ENCODE data around the gene PPM1L.
"Not testable (repeated sequence)": the region's sequence is repeated elsewhere in the genome, so short reads cannot be mapped to it uniquely, and the experiment has no call there.

PPM1L gene

DNA sequence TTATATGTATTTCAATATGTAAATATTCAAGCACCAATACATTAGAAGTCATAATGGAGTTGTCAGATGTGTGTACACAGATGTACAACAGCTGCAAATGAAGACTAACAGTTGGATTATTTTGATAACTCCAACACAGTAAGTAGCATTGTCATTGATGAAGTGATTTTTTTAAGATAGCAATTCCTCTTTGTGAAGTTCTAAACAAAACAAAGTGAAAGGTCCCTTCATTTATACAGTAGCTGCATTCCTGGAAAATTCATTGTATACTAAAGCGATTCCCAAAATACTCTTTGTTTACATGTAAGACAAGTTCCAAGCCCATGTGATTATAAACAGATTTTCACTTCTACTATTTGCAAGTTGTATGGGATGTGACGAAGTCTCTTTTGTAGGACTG is 234.4 kb downstream of the PPM1L start:
- H3K4me1 ChIP-seq (ENCODE audit: insufficient read depth, low read length): no peaks in the 10 kb centered on the region
- no peaks in the 10 kb centered on the region for H3K9me3 ChIP-seq (ENCODE audit: insufficient read depth, low read depth, low read length)
- H3K27me3 ChIP-seq (ENCODE audit: insufficient read depth, low read length): no peaks in the 10 kb centered on the region
- WGBS: 92% methylated on average over 2 of the region's 2 CpGs
- H3K9ac ChIP-seq (ENCODE audit: low read depth, low read length): no peak overlapping the region
- no peak overlapping the region for H3K4me3 ChIP-seq (ENCODE audit: low read length)
- no peak overlapping the region for H3K27ac ChIP-seq (ENCODE audit: low read depth, low read length)
- H3K36me3 ChIP-seq (ENCODE audit: insufficient read depth, low read length): no peaks in the 10 kb centered on the region

DNA sequence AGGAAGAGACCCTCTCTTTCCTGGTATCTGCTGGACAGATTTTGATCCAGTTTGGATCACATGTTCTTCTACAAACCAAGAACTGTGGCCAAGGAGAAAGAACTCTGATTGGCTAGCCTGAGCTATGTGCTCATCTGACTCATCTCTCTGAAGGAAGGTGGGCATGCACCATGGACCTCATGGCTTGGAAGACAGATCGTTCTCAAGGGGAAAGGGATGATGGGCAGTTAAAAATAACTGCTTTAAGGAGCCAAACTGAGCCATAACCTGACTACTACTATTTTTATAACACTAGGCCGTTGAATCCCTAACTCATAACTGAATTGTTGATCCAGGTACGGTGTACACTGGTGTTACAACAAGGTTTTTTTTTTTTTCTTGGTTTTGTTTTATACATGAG is 236.7 kb downstream of the PPM1L start:
- Histone ChIP-seq H3K4me3 (ENCODE audit: low read length) (no peak overlapping the region), H3K4me1 (ENCODE audit: insufficient read depth, low read length) (no peaks in the 10 kb centered on the region)
- 96% methylated on average over 3 of the region's 3 CpGs for WGBS

DNA sequence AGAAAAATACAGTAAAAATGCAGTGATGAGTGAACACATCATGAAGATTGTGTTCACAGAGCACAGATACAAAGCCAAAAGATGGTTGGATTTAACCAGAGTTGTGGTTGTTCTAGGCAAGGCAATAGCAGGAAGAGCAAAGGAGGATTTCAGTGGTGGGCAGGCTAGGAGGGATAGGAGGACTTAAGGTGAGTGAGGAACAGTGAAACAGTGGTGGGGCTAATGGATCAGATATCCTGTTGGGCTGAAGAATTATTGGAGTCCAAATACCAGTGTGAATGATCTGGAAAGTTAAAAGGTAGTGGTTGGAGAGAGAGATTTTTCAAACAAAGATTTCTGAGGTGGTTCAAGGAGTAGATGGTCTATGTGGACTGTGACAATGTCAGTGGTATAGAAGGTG is 240.8 kb downstream of the PPM1L start:
- no peaks in the 10 kb centered on the region for H3K9me3 ChIP-seq (ENCODE audit: insufficient read depth, low read depth, low read length)
- no peaks in the 10 kb centered on the region for H3K27me3 ChIP-seq (ENCODE audit: insufficient read depth, low read length)
- no peak overlapping the region for H3K27ac ChIP-seq (ENCODE audit: low read depth, low read length)
- no peaks in the 10 kb centered on the region; the same call in 1 of the 2 replicates for H3K4me1 ChIP-seq (ENCODE audit: insufficient read depth, low read length)
- H3K4me3 ChIP-seq (ENCODE audit: low read length): no peak overlapping the region
- no peaks in the 10 kb centered on the region for H3K36me3 ChIP-seq (ENCODE audit: insufficient read depth, low read length)
- no peak overlapping the region for H3K9ac ChIP-seq (ENCODE audit: low read depth, low read length)

More for the DNA sequence above, 236.7 kb downstream of the PPM1L start:
- H3K27ac ChIP-seq (ENCODE audit: low read depth, low read length): no peak overlapping the region
- H3K9me3 ChIP-seq (ENCODE audit: insufficient read depth, low read depth, low read length): no peaks in the 10 kb centered on the region
- H3K9ac ChIP-seq (ENCODE audit: low read depth, low read length): no peak overlapping the region
- no peaks in the 10 kb centered on the region for H3K36me3 ChIP-seq (ENCODE audit: insufficient read depth, low read length)
- no peaks in the 10 kb centered on the region for H3K27me3 ChIP-seq (ENCODE audit: insufficient read depth, low read length)

DNA sequence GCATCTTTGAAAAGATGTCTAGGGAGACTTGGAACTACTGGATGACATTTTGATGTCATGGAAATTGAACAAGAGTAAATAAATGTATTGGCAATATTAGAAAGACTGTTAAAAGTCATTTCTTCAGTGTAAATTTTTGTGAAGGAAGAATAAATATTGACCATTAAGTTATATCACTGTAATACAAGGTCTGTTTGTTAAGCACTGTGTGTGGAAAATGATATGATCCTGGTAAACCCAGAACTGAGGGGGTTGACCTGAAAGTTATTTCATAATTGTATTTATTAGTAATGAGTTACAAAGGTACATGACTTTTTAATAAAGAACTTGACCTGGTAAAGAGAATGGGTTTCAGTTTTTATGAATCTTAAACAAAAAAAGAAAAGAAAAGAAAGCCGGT is 242.6 kb downstream of the PPM1L start:
- no peaks in the 10 kb centered on the region for H3K27me3 ChIP-seq (ENCODE audit: insufficient read depth, low read length)
- H3K9ac ChIP-seq (ENCODE audit: low read depth, low read length): no peak overlapping the region
- H3K9me3 ChIP-seq (ENCODE audit: insufficient read depth, low read depth, low read length): no peaks in the 10 kb centered on the region
- no peaks in the 10 kb centered on the region for H3K36me3 ChIP-seq (ENCODE audit: insufficient read depth, low read length)
- no peak overlapping the region for H3K27ac ChIP-seq (ENCODE audit: low read depth, low read length)
- 87% methylated on average over 1 of the region's 1 CpG for WGBS
- no peaks in the 10 kb centered on the region; the same call in 1 of the 2 replicates for H3K4me1 ChIP-seq (ENCODE audit: insufficient read depth, low read length)
- H3K4me3 ChIP-seq (ENCODE audit: low read length): no peak overlapping the region

DNA sequence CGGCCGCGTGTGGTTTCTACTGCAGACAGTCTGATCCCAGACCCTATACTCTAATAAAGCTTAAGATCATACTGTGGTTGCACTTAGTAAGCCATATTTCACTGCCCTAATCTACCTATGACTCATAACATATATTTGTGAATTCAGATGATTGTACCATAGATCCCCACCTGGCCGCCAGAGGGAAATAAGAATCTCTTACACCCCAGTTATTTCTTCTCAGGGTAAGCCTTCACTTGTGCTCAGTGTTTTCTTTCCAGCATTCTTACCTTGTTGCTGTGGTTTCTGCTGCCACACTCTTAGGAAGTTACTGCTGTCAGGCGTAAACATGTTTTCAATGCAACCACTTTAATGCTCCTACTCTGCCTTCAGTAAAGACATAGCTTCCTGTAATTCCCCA is 243.2 kb downstream of the PPM1L start:
- no peaks in the 10 kb centered on the region for H3K36me3 ChIP-seq (ENCODE audit: insufficient read depth, low read length)
- H3K9ac ChIP-seq (ENCODE audit: low read depth, low read length): no peak overlapping the region
- no peak overlapping the region for H3K4me3 ChIP-seq (ENCODE audit: low read length)
- H3K9me3 ChIP-seq (ENCODE audit: insufficient read depth, low read depth, low read length): no peaks in the 10 kb centered on the region
- no peak overlapping the region for H3K27ac ChIP-seq (ENCODE audit: low read depth, low read length)
- H3K4me1 ChIP-seq (ENCODE audit: insufficient read depth, low read length): no peaks in the 10 kb centered on the region; the same call in 1 of the 2 replicates
- H3K27me3 ChIP-seq (ENCODE audit: insufficient read depth, low read length): no peaks in the 10 kb centered on the region
- 93% methylated on average over 5 of the region's 5 CpGs for WGBS

DNA sequence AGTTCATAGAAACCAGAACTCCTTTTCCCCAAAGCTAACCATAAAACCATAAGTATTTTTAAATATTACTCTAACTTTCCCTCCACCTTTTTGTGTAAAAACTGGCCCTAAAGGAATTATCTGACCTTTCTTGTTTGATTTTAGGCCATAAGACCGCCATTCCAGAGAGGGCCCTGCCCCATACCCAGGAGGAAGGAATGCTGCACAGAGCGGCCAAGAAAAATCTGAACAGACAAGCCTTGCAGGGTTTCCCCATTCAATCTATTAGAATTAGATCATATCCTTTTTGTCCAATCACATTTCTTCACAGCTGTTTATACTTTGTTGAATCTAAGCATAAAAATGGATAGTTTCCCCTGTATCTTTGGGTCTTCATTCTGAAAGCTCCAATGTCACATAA is 252.1 kb downstream of the PPM1L start:
- Histone ChIP-seq H3K27ac (ENCODE audit: low read depth, low read length) (no peak overlapping the region), H3K27me3 (ENCODE audit: insufficient read depth, low read length) (no peaks in the 10 kb centered on the region), H3K9ac (ENCODE audit: low read depth, low read length) (no peak overlapping the region), H3K4me1 (ENCODE audit: insufficient read depth, low read length) (no peaks in the 10 kb centered on the region), H3K9me3 (ENCODE audit: insufficient read depth, low read depth, low read length) (no peaks in the 10 kb centered on the region), H3K4me3 (ENCODE audit: low read length) (no peak overlapping the region), H3K36me3 (ENCODE audit: insufficient read depth, low read length) (no peaks in the 10 kb centered on the region)
- 90% methylated on average over 2 of the region's 2 CpGs for WGBS

DNA sequence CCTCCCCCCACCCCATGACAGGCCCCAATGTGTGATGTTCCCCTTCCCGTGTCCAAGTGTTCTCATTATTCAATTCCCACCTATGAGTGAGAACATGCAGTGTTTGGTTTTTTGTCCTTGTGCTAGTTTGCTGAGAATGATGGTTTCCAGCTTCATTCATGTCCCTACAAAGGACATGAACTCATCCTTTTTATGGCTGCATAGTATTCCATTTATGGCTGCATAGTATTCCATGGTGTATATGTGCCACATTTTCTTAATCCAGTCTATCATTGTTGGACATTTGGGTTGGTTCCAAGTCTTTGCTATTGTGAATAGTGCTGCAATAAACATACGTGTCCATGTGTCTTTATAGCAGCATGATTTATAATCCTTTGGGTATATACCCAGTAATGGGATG is 254.1 kb downstream of the PPM1L start:
- H3K4me3 ChIP-seq (ENCODE audit: low read length); H3K9me3 ChIP-seq (ENCODE audit: insufficient read depth, low read depth, low read length): not testable (repeated sequence)
- WGBS: 100% methylated on average over 1 of the region's 2 CpGs

DNA sequence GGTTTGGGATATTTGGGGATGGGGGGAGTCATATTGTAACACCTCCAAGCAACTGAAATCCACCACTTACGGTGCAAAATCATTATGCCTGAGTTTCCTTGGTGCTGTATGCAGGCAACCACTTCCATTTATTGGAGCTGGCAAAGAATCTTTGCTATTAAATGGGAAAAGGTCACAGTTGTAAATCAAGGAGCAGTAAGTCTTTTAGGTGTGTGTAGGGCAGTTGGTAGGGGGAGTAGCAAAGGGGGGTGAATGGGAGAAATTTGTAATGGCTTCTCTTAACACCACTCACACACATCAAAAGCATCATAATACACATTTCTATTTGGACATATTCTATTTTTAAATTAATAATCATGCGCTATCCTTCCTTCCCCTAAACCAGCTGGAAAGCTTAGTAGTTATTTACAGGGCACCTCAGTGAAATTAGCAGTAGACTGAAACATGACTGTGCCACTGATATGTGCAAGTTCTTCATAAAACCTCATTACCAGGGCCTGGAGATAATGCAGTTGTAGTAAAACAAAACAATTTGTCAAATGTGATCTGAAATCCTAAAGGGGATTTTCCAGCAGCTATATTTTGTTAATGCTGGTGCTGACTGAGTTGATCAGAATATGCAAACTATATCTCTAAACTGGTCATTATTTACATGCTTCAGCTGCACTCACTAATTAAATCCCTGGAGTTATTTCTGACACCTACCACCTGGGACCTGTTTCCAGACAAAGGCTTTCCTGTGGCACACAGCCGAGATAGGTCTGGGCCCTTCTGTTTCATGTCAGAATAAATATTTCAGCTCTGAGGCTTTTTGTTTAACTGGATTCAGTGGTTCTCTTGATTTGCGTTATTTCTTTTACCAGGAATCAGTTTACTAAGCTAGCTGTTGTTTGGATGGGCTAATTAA is 259.1 kb downstream of the PPM1L start:
- Histone ChIP-seq H3K27ac (ENCODE audit: low read depth, low read length) (no peak overlapping the region), H3K27me3 (ENCODE audit: insufficient read depth, low read length) (no peaks in the 10 kb centered on the region), H3K9ac (ENCODE audit: low read depth, low read length) (no peak overlapping the region), H3K9me3 (ENCODE audit: insufficient read depth, low read depth, low read length) (no peaks in the 10 kb centered on the region), H3K4me1 (ENCODE audit: insufficient read depth, low read length) (no peaks in the 10 kb centered on the region), H3K36me3 (ENCODE audit: insufficient read depth, low read length) (no peaks in the 10 kb centered on the region), H3K4me3 (ENCODE audit: low read length) (no peak overlapping the region)
- whole genome bisulfite sequencing: 96% methylated on average over 4 of the region's 4 CpGs

More for the DNA sequence above, 254.1 kb downstream of the PPM1L start:
- H3K27ac ChIP-seq (ENCODE audit: low read depth, low read length); H3K9ac ChIP-seq (ENCODE audit: low read depth, low read length); H3K27me3 ChIP-seq (ENCODE audit: insufficient read depth, low read length); H3K36me3 ChIP-seq (ENCODE audit: insufficient read depth, low read length); H3K4me1 ChIP-seq (ENCODE audit: insufficient read depth, low read length): not testable (repeated sequence)

DNA sequence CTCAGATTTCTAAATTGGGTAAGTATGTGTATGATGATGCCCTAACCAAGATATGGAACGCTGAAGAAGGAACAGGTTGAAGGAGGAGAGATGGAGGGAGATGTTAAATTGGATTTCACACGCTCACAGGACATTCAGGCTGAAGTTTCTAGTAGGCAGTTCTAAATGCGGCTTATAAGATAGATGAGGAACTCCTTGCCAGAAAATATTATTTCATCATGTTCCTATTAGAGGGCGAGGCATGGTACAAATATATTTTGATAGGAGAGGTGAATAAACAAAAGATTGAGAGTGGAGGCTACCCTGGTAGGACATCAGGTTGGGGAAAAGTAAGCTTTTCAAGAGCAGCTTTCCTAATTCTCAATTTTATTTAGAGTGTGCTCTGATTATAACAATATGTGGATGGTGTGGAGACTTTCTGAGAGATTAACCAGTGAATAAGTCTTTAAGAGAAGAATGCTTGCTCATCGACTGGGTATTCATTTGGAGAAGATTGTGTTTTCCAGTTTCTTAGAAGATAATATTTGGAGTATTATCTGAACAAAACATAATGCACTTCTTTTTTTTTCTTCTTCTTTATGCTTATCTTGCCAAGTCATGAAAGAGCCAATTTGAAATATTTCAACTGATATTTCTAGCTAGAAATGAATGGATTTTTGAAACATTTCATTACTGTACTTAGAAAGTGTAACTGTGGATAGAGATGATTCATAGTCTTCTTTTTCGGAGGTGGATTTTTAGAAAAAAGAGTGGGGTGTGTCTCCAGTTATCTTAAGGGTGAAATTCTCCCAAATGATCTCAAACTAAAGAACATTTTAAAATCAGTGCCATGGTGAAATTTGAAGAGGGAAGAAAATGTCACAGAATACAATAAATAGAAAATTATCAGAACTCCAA is 260.6 kb downstream of the PPM1L start:
- H3K36me3 ChIP-seq (ENCODE audit: insufficient read depth, low read length): no peaks in the 10 kb centered on the region
- no peaks in the 10 kb centered on the region for H3K27me3 ChIP-seq (ENCODE audit: insufficient read depth, low read length)
- H3K9me3 ChIP-seq (ENCODE audit: insufficient read depth, low read depth, low read length): peaks cover 5% of the 10 kb centered on the region; the same call in 1 of the 2 replicates
- H3K9ac ChIP-seq (ENCODE audit: low read depth, low read length): no peak overlapping the region
- WGBS: 98% methylated on average over 6 of the region's 6 CpGs
- no peaks in the 10 kb centered on the region for H3K4me1 ChIP-seq (ENCODE audit: insufficient read depth, low read length)
- no peak overlapping the region for H3K4me3 ChIP-seq (ENCODE audit: low read length)
- H3K27ac ChIP-seq (ENCODE audit: low read depth, low read length): no peak overlapping the region

DNA sequence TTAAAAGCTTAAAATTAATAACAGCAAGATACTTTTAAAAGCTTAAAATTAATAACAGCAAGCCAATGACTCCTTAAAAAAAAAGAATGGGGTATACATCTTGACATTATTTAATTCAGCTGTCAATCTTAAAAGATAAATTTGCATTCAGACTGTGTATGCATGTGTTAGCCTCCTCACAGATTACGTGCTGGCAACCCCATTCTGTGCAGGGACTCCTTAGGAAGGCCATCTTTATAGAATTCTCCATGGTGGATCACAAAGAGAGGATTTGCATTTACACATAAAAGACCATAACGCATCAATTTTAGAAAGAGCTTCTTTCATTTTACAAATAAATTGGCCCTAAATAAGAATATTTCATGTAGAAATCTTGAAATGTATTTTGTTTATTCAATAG is 261.9 kb downstream of the PPM1L start:
- Histone ChIP-seq H3K9me3 (ENCODE audit: insufficient read depth, low read depth, low read length) (peaks cover 16% of the 10 kb centered on the region; the same call in 1 of the 2 replicates), H3K4me3 (ENCODE audit: low read length) (no peak overlapping the region), H3K36me3 (ENCODE audit: insufficient read depth, low read length) (no peaks in the 10 kb centered on the region), H3K27me3 (ENCODE audit: insufficient read depth, low read length) (no peaks in the 10 kb centered on the region), H3K4me1 (ENCODE audit: insufficient read depth, low read length) (no peaks in the 10 kb centered on the region), H3K27ac (ENCODE audit: low read depth, low read length) (no peak overlapping the region), H3K9ac (ENCODE audit: low read depth, low read length) (no peak overlapping the region)
- WGBS: 96% methylated on average over 1 of the region's 2 CpGs

DNA sequence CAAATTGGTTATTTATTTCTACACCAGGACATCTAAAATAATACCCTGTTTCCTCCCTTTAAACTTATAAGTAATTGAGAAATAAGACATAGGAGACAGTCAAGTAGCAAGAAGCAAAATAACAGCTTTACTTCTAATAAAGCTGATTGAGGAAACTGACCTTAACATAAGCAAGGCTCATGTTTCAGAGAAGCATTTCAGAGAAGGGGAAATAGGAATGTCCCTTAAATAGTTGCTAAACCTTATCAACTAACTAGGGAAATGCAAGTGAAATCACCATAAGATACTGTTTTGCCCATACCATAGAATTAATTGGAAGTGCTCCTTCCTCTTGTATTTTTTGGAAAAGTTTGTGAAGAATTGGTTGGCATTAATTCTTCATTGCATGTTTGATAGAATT is 264.2 kb downstream of the PPM1L start:
- no peaks in the 10 kb centered on the region for H3K27me3 ChIP-seq (ENCODE audit: insufficient read depth, low read length)
- H3K27ac ChIP-seq (ENCODE audit: low read depth, low read length): no peak overlapping the region
- no peak overlapping the region for H3K4me3 ChIP-seq (ENCODE audit: low read length)

More for the DNA sequence above, 264.2 kb downstream of the PPM1L start:
- Histone ChIP-seq H3K4me1 (ENCODE audit: insufficient read depth, low read length) (no peaks in the 10 kb centered on the region), H3K36me3 (ENCODE audit: insufficient read depth, low read length) (no peaks in the 10 kb centered on the region), H3K9me3 (ENCODE audit: insufficient read depth, low read depth, low read length) (peaks cover 25% of the 10 kb centered on the region; the same call in 1 of the 2 replicates), H3K9ac (ENCODE audit: low read depth, low read length) (no peak overlapping the region)

Measured in HUES64 (cell line).